Mammary epithelial cell (primary cell): ENCODE data around the gene PIGO.

Experiments
- CTCF ChIP-seq, 2 donors: IDR thresholded peaks in 1 of 2; conservative IDR thresholded peaks in 1 of 2; 2 replicates each; pipeline ENCODE4 v1.5.1; 2011 to 2012; ENCODE audit warnings: inconsistent platforms in 2 of 2, low read length in 2 of 2, mild to moderate bottlenecking in 2 of 2, control low read depth in 1 of 2, low read depth in 1 of 2; ENCODE audit not compliant: insufficient read depth in 1 of 2; ENCODE audit errors: extremely low read depth in 1 of 2
- EZH2 ChIP-seq: IDR thresholded peaks from 2 replicates; pipeline ENCODE4 v1.6.1; 2012; ENCODE audit warnings: low read length, inconsistent platforms, borderline replicate concordance

GRCh38 chr9:35135988-35136387 is 39.6 kb upstream of the PIGO start:
- TF ChIP-seq CTCF (conservative IDR thresholded peaks at IDR 0.05 in 1 of 2, IDR thresholded peaks at IDR 0.05 in 1 of 2; ENCODE audit: extremely low read depth in 1 of 2, insufficient read depth in 1 of 2, low read depth in 1 of 2, low read length in 2 of 2), result no peak
- TF ChIP-seq EZH2, result no peak
